Vagina (tissue), 2 donors: ENCODE data around the gene SH2D1B.

Experiments
- CTCF ChIP-seq, 3 experiments: fragments of 450-650 bp in 2 of 3; fragments of 200-600 bp in 1 of 3; sonication (generic) in 1 of 3; IDR thresholded peaks; one replicate each; pipeline ENCODE4 v1.5.1; 2017 to 2019; ENCODE audit warnings: antibody characterized with exemption in 3 of 3, mild to moderate bottlenecking in 2 of 3, moderate library complexity in 2 of 3
- POLR2A ChIP-seq, 2 donors: fragments of 450-650 bp; IDR thresholded peaks; one replicate each; pipeline ENCODE4 v1.6.1; 2017; ENCODE audit warnings: antibody characterized with exemption in 2 of 2, mild to moderate bottlenecking in 2 of 2, moderate library complexity in 2 of 2
- POLR2AphosphoS5 ChIP-seq, 2 donors: sonication (generic); formaldehyde crosslinking; IDR thresholded peaks; one replicate each; pipeline ENCODE4 v1.9.0; 2017; ENCODE audit warnings: antibody characterized with exemption in 2 of 2, mild to moderate bottlenecking in 2 of 2, low read depth in 1 of 2; ENCODE audit not compliant: insufficient read depth in 1 of 2

- TF ChIP-seq POLR2A (IDR thresholded peaks at IDR 0.05) (no peak), CTCF (IDR thresholded peaks at IDR 0.05) (no peak), POLR2AphosphoS5 (IDR thresholded peaks at IDR 0.05; ENCODE audit: insufficient read depth in 1 of 2, low read depth in 1 of 2) (no peak)
Observed at GRCh38 chr1:162376691-162377090, 35.2 kb downstream of the SH2D1B start, which contains the start of gene SPATA46.
